H9 (cell line): ENCODE results near the gene GCNT2. TPM values are rescaled to one million over a fixed set of nuclear protein-coding genes. Genes with fewer than 3 reads are reported as not detected.

Experiments used
- DNase-seq: peaks from one replicate; pipeline ENCODE4 v3.0.0-alpha.2; 2017
- H2AFZ ChIP-seq: one replicate; pipeline ENCODE4 v1.6.1; 2013; ENCODE audit warnings: mild to moderate bottlenecking, low read length, control low read depth, moderate library complexity
- H2AK5ac ChIP-seq: 2 replicates; pipeline ENCODE4 v1.6.1; 2013; ENCODE audit warnings: low read length, control low read depth, mixed read lengths; ENCODE audit not compliant: insufficient read length
- H2BK120ac ChIP-seq: one replicate; pipeline ENCODE4 v1.6.1; 2013; ENCODE audit warnings: low read depth, mild to moderate bottlenecking, low read length, control low read depth, inconsistent platforms; ENCODE audit not compliant: poor library complexity, severe bottlenecking
- H2BK12ac ChIP-seq: 2 replicates; pipeline ENCODE4 v1.6.1; 2013; ENCODE audit warnings: low read length, control low read depth, mixed read lengths, low read depth; ENCODE audit not compliant: insufficient read length
- H2BK15ac ChIP-seq: 2 replicates; pipeline ENCODE4 v1.6.1; 2013; ENCODE audit warnings: low read depth, low read length, control low read depth
- H2BK20ac ChIP-seq: one replicate; pipeline ENCODE4 v1.6.1; 2013; ENCODE audit warnings: low read depth, mild to moderate bottlenecking, low read length, control low read depth, inconsistent platforms; ENCODE audit not compliant: poor library complexity, severe bottlenecking
- H2BK5ac ChIP-seq: 2 replicates; pipeline ENCODE4 v1.6.1; 2013; ENCODE audit warnings: low read length, control low read depth, mixed read lengths; ENCODE audit not compliant: insufficient read length
- H3K14ac ChIP-seq: 2 replicates; pipeline ENCODE4 v1.6.1; 2013; ENCODE audit warnings: low read length, control low read depth; ENCODE audit not compliant: insufficient read depth
- H3K18ac ChIP-seq: 2 replicates; pipeline ENCODE4 v1.6.1; 2013; ENCODE audit warnings: low read depth, mild to moderate bottlenecking, mixed read lengths, low read length, control low read depth; ENCODE audit not compliant: insufficient read length
- H3K23ac ChIP-seq: 2 replicates; pipeline ENCODE4 v1.6.1; 2013; ENCODE audit warnings: low read length, control low read depth, mixed read lengths, low read depth; ENCODE audit not compliant: insufficient read length
- H3K23me2 ChIP-seq: 2 replicates; pipeline ENCODE4 v1.6.1; 2013; ENCODE audit warnings: low read depth, mild to moderate bottlenecking, mixed read lengths, low read length, control low read depth; ENCODE audit not compliant: insufficient read length, poor library complexity, severe bottlenecking
- H3K27ac ChIP-seq: 2 replicates; pipeline ENCODE4 v1.5.1; 2013; ENCODE audit warnings: low read length, control low read depth, mixed read lengths, low read depth; ENCODE audit not compliant: insufficient read length
- H3K27me3 ChIP-seq: 2 replicates; pipeline ENCODE4 v1.6.1; 2013; ENCODE audit warnings: low read length, control low read depth, inconsistent platforms; ENCODE audit not compliant: insufficient read depth
- H3K4ac ChIP-seq: 2 replicates; pipeline ENCODE4 v1.6.1; 2013; ENCODE audit warnings: low read depth, mild to moderate bottlenecking, control low read depth, inconsistent platforms, low read length, moderate library complexity
- H3K4me1 ChIP-seq: 2 replicates; pipeline ENCODE4 v1.6.1; 2013; ENCODE audit warnings: low read length, control low read depth, inconsistent platforms; ENCODE audit not compliant: insufficient read depth
- H3K4me2 ChIP-seq: 2 replicates; pipeline ENCODE4 v1.6.1; 2013; ENCODE audit warnings: low read length, control low read depth, mixed read lengths; ENCODE audit not compliant: insufficient read length, insufficient read depth
- H3K56ac ChIP-seq: 2 replicates; pipeline ENCODE4 v1.6.1; 2013; ENCODE audit warnings: low read depth, mild to moderate bottlenecking, mixed read lengths, low read length, control low read depth; ENCODE audit not compliant: insufficient read length
- H3K79me1 ChIP-seq: 2 replicates; pipeline ENCODE4 v1.6.1; 2013; ENCODE audit warnings: low read depth, mild to moderate bottlenecking, moderate library complexity, low read length, control low read depth, inconsistent platforms; ENCODE audit not compliant: insufficient read depth, poor library complexity, severe bottlenecking
- H3K79me2 ChIP-seq: 2 replicates; pipeline ENCODE4 v1.6.1; 2013; ENCODE audit warnings: low read length, control low read depth, inconsistent platforms; ENCODE audit not compliant: insufficient read depth
- H3K9ac ChIP-seq: 2 replicates; pipeline ENCODE4 v1.6.1; 2013; ENCODE audit warnings: low read length, control low read depth, mixed read lengths; ENCODE audit not compliant: insufficient read length; ENCODE audit errors: extremely low read depth
- H3K9me3 ChIP-seq: one replicate; pipeline ENCODE4 v1.6.1; 2013; ENCODE audit warnings: low read depth, low read length, inconsistent platforms; ENCODE audit not compliant: control insufficient read depth
- H3T11ph ChIP-seq: one replicate; pipeline ENCODE4 v1.6.1; 2013; ENCODE audit warnings: mild to moderate bottlenecking, low read length, control low read depth, inconsistent platforms
- H4K20me1 ChIP-seq: one replicate; pipeline ENCODE4 v1.6.1; 2013; ENCODE audit not compliant: control insufficient read depth, insufficient read length, insufficient read depth
- H4K5ac ChIP-seq: 2 replicates; pipeline ENCODE4 v1.6.1; 2013; ENCODE audit warnings: low read depth, mild to moderate bottlenecking, mixed read lengths, low read length, control low read depth; ENCODE audit not compliant: insufficient read length
- H4K8ac ChIP-seq: replicated peaks from 2 replicates; pipeline ENCODE4 v1.6.1; 2013; ENCODE audit warnings: low read length, control low read depth, mixed read lengths, low read depth; ENCODE audit not compliant: insufficient read length
- H4K91ac ChIP-seq: 2 replicates; pipeline ENCODE4 v1.6.1; 2013; ENCODE audit warnings: low read depth, mild to moderate bottlenecking, moderate library complexity, mixed read lengths, low read length, control low read depth; ENCODE audit not compliant: insufficient read length
- H3K27ac Mint-ChIP-seq, 3 experiments: 2 replicates in 2 of 3; 3 replicates in 1 of 3; pipeline ENCODE4 v1.8.0; 2020 to 2021; ENCODE audit warnings: mixed read lengths in 3 of 3, mild to moderate bottlenecking in 1 of 3, moderate library complexity in 1 of 3
- H3K27me3 Mint-ChIP-seq: 2 replicates; pipeline ENCODE4 v1.8.0; 2021; ENCODE audit warnings: low read depth, mild to moderate bottlenecking, moderate library complexity, mixed read lengths
- H3K36me3 Mint-ChIP-seq, 3 experiments: 2 replicates in 2 of 3; 3 replicates in 1 of 3; pipeline ENCODE4 v1.8.0; 2020 to 2021; ENCODE audit warnings: low read depth in 3 of 3, mixed read lengths in 3 of 3; ENCODE audit not compliant: insufficient read depth in 1 of 3
- H3K4me1 Mint-ChIP-seq, 2 experiments: 2 replicates each; pipeline ENCODE4 v1.8.0; 2020; ENCODE audit warnings: mixed read lengths in 2 of 2
- H3K4me3 Mint-ChIP-seq, 2 experiments: 2 replicates in 1 of 2; 3 replicates in 1 of 2; pipeline ENCODE4 v1.8.0; 2020 to 2021; ENCODE audit warnings: mild to moderate bottlenecking in 2 of 2, mixed read lengths in 2 of 2, moderate library complexity in 1 of 2
- H3K9me3 Mint-ChIP-seq, 2 experiments: 2 replicates in 1 of 2; 3 replicates in 1 of 2; pipeline ENCODE4 v1.8.0; 2020; ENCODE audit warnings: mild to moderate bottlenecking in 2 of 2, mixed read lengths in 2 of 2, moderate library complexity in 1 of 2
- WGBS: extraction: QIAGEN DNeasy Blood & Tissue Kit; methylation state at CpG from one replicate; pipeline ENCODE4 v1.1.7; 2013; ENCODE audit warnings: missing lambda C conversion rate, low lambda C conversion rate, mixed read lengths; ENCODE audit not compliant: insufficient read length; ENCODE audit errors: extremely low coverage; 5-methylcytosine and 5-hydroxymethylcytosine counted together
- total RNA-seq: library from RNA; stranded (reverse); gene quantifications from 2 replicates; pipeline ENCODE4 v1.2.1, GENCODE V29; 2021
- TF ChIP-seq, protein P1 (sequence below): fragments of 200-600 bp; sonication (generic); conservative IDR thresholded peaks from 3 replicates; pipeline ENCODE4 v1.8.0; 2021; ENCODE audit warnings: antibody characterized with exemption, mild to moderate bottlenecking

Gene GCNT2
- total RNA-seq, 1 experiment from 2014 or later: 41.7 TPM

DNA sequence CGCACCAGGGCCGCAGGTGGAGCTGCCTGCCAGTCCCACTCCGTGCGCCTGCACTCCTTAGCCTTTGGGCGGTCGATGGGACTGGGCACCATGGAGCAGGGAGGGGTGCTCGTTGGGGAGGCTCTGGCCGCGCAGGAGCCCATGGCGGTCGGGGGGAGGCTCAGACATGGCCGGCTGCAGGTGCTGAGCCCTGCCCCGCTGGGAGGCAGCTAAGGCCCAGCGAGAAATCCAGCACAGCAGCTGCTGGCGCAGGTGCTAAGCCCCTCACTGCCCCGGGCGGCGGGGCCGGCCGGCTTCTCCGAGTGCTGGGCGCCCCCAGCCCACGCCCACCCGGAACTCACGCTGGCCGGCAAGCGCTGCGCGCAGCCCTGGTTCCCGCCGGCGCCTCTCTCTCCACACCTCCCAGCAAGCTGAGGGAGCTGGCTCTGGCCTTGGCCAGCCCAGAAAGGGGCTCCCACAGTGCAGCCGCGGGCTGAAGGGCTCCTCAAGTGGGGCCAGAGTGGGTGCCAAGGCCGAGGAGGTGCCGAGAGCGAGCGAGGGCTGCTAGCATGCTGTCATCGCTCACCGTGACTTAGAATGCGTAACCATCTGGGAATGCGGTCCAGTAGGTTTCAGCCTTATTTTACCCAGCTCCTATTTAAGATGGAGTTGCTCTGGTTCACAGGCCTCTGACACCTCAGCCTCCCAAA lies 96.0 kb downstream of the GCNT2 start:
- TF ChIP-seq, protein P1, sequence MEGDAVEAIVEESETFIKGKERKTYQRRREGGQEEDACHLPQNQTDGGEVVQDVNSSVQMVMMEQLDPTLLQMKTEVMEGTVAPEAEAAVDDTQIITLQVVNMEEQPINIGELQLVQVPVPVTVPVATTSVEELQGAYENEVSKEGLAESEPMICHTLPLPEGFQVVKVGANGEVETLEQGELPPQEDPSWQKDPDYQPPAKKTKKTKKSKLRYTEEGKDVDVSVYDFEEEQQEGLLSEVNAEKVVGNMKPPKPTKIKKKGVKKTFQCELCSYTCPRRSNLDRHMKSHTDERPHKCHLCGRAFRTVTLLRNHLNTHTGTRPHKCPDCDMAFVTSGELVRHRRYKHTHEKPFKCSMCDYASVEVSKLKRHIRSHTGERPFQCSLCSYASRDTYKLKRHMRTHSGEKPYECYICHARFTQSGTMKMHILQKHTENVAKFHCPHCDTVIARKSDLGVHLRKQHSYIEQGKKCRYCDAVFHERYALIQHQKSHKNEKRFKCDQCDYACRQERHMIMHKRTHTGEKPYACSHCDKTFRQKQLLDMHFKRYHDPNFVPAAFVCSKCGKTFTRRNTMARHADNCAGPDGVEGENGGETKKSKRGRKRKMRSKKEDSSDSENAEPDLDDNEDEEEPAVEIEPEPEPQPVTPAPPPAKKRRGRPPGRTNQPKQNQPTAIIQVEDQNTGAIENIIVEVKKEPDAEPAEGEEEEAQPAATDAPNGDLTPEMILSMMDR: no peak
- WGBS: no CpG with 5 or more reads among the region's 42 CpGs
- no peaks in the 10 kb centered on the region for H3K9me3 ChIP-seq

More for the DNA sequence above, 96.0 kb downstream of the GCNT2 start:
- Histone ChIP-seq H3K56ac (no peak overlapping the region), H2AFZ (no peak overlapping the region), H2BK5ac (no peak overlapping the region), H4K20me1 (no peaks in the 10 kb centered on the region), H3K79me1 (no peaks in the 10 kb centered on the region), H2BK120ac (no peak overlapping the region), H3K14ac (no peak overlapping the region; the same call in 1 of the 2 replicates), H2BK20ac (no peak overlapping the region), H3K18ac (no peak overlapping the region), H3K9ac (no peak overlapping the region), H4K91ac (no peak overlapping the region), H4K5ac (no peak overlapping the region), H3K23ac (no peak overlapping the region), H2AK5ac (no peak overlapping the region), H3T11ph (no peak overlapping the region), H3K79me2 (peaks cover 13% of the 10 kb centered on the region; the same call in 1 of the 2 replicates), H4K8ac (no peak overlapping the region), H3K27ac (no peak overlapping the region), H3K4me2 (no peak overlapping the region), H3K23me2 (no peaks in the 10 kb centered on the region), H3K4me1 (no peaks in the 10 kb centered on the region), H3K4ac (no peak overlapping the region), H2BK12ac (no peak overlapping the region), H2BK15ac (no peak overlapping the region), H3K27me3 (no peaks in the 10 kb centered on the region)
- DNase-seq: no peak
- peaks cover 34 to 49% (median 37%) of the 10 kb centered on the region in 3 experiments for H3K36me3 Mint-ChIP-seq
- H3K27ac Mint-ChIP-seq: no peak overlapping the region
- H3K9me3 Mint-ChIP-seq: no peaks in the 10 kb centered on the region; a peak in 1 of 5 replicates
- H3K4me3 Mint-ChIP-seq: no peak overlapping the region
- H3K27me3 Mint-ChIP-seq: no peaks in the 10 kb centered on the region
- peaks cover 34 to 39% of the 10 kb centered on the region in 2 experiments for H3K4me1 Mint-ChIP-seq
